ENCODE data around the gene ZNF367.
"Not testable (repeated sequence)": the region's sequence is repeated elsewhere in the genome, so short reads cannot be mapped to it uniquely, and the experiment has no call there.

ZNF367 gene

DNA sequence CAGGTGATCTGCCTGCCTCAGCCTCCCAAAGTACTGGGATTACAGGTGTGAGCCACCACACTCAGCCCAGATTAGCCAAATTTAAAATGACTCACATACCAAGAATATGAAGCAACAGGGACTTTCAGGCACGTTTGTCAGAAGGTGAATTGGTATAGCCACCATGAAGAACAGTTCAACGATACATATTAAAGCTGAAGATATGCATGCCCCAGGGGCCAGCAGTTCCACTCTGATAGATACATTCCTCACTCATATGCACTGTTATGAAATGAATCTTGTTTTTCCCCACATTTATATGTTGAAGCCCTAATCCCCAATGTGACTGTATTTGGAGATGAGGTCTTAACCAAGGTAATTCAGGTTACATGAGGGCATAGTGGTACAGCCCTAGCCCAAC lies 57.2 kb downstream of the ZNF367 start:
- Histone ChIP-seq H3K36me3 (ENCODE audit: control insufficient read depth, insufficient read depth, low read length) (no peaks in the 10 kb centered on the region), H3K27me3 (replicated peaks; ENCODE audit: control insufficient read depth, insufficient read depth, low read length) (no peaks in the 10 kb centered on the region), H3K4me3 (replicated peaks; ENCODE audit: low read depth, low read length) (no peak overlapping the region)
- TF ChIP-seq, protein P1, sequence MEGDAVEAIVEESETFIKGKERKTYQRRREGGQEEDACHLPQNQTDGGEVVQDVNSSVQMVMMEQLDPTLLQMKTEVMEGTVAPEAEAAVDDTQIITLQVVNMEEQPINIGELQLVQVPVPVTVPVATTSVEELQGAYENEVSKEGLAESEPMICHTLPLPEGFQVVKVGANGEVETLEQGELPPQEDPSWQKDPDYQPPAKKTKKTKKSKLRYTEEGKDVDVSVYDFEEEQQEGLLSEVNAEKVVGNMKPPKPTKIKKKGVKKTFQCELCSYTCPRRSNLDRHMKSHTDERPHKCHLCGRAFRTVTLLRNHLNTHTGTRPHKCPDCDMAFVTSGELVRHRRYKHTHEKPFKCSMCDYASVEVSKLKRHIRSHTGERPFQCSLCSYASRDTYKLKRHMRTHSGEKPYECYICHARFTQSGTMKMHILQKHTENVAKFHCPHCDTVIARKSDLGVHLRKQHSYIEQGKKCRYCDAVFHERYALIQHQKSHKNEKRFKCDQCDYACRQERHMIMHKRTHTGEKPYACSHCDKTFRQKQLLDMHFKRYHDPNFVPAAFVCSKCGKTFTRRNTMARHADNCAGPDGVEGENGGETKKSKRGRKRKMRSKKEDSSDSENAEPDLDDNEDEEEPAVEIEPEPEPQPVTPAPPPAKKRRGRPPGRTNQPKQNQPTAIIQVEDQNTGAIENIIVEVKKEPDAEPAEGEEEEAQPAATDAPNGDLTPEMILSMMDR (IDR thresholded peaks at IDR 0.05; ENCODE audit: insufficient read depth, low read length, poor library complexity, severe bottlenecking) = no peak
- DNase-seq (ENCODE audit: extremely low read depth, insufficient read length) = no peak

DNA sequence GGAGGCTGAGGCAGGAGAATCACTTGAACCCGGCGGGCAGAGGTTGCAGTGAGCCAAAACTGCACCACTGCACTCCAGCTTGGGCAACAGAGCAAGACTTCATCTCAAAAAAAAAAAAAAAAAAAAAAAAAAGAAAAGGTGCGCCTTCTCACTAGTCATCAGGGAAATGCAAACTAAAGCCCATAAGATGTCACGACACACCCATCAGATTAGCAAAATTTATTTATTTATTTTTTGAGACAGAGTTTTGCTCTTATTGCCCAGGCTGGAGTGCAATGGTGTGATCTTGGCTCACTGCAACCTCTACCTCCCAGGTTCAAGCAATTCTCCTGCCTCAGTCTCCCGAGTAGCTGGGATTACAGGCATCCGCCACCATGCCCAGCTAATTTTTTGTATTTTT lies 57.6 kb downstream of the ZNF367 start:
- not testable (repeated sequence) for H3K36me3 ChIP-seq (ENCODE audit: control insufficient read depth, insufficient read depth, low read length); H3K4me3 ChIP-seq (replicated peaks; ENCODE audit: low read depth, low read length); DNase-seq (ENCODE audit: extremely low read depth, insufficient read length); H3K27me3 ChIP-seq (replicated peaks; ENCODE audit: control insufficient read depth, insufficient read depth, low read length)

DNA sequence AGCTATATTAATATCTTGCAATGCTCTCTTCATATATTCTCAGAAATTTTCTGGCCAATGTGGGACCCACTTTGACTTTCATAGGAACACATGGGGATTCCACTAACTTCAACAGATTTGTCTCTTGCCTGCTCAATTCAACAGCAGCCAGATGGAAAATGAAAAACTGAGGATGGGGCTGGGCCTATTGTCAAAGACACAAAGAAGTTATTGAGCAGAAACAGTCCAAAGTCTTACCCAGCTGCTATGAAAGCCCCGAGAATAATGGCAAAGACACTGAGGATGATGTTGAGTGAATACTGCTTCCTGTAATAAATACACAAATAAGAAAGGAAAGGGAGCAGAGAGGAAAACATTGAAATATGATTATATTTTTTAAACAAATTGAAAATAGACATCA lies 67.3 kb downstream of the ZNF367 start:
- TF ChIP-seq, protein P1 (IDR thresholded peaks at IDR 0.05; ENCODE audit: insufficient read depth, low read length, poor library complexity, severe bottlenecking) = no peak
- Histone ChIP-seq H3K27me3 (replicated peaks; ENCODE audit: control insufficient read depth, insufficient read depth, low read length) (no peaks in the 10 kb centered on the region), H3K36me3 (ENCODE audit: control insufficient read depth, insufficient read depth, low read length) (no peaks in the 10 kb centered on the region), H3K4me3 (replicated peaks; ENCODE audit: low read depth, low read length) (no peak overlapping the region)
- no peak for DNase-seq (ENCODE audit: extremely low read depth, insufficient read length)

DNA sequence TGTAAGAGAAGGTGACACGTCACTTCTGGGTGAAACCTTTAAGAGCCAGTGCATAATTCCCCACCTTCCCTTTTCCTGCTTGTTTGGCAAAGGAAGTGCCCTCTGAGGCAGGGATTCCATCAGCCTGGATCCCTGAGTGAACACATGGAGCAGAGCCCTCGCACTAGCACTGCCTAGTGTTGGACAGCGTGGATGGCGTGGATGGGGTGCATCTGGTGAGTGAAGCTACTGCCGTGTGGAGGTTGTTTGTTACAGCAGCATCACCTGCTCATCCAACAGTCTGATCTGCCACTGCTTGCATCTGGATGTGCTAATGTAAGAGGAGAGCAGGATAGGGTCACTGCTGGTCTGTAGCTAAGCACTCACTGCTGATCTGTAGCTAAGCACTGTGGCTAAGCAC lies 69.9 kb downstream of the ZNF367 start:
- TF ChIP-seq, protein P1 (IDR thresholded peaks at IDR 0.05; ENCODE audit: insufficient read depth, low read length, poor library complexity, severe bottlenecking) = no peak
- no peaks in the 10 kb centered on the region for H3K36me3 ChIP-seq (ENCODE audit: control insufficient read depth, insufficient read depth, low read length)
- no peaks in the 10 kb centered on the region for H3K27me3 ChIP-seq (replicated peaks; ENCODE audit: control insufficient read depth, insufficient read depth, low read length)
- DNase-seq (ENCODE audit: extremely low read depth, insufficient read length) = no peak
- no peak overlapping the region for H3K4me3 ChIP-seq (replicated peaks; ENCODE audit: low read depth, low read length)

DNA sequence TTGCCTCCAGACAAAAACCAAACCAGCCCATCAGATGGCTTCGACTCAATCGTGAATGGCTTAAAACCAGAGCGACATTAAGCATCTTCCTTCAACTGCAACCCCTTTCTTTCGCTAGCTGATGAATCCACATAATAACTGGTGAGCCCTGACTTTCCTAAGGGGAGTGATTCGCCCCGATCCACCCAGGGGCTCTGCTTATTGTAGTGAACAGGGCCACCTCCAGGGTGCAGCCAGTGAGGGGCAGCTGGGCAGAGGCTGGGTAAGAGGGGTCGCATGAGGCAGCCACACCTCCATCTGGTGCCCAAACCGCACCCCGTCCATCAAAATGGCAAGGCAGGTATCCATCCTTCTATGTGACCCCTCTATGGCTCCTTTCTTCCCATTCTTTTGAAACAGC lies 72.6 kb downstream of the ZNF367 start:
- DNase-seq (ENCODE audit: extremely low read depth, insufficient read length) = no peak
- H3K27me3 ChIP-seq (replicated peaks; ENCODE audit: control insufficient read depth, insufficient read depth, low read length) = no peaks in the 10 kb centered on the region
- TF ChIP-seq, protein P1 (IDR thresholded peaks at IDR 0.05; ENCODE audit: insufficient read depth, low read length, poor library complexity, severe bottlenecking) = no peak
- no peak overlapping the region for H3K4me3 ChIP-seq (replicated peaks; ENCODE audit: low read depth, low read length)
- H3K36me3 ChIP-seq (ENCODE audit: control insufficient read depth, insufficient read depth, low read length) = no peaks in the 10 kb centered on the region

DNA sequence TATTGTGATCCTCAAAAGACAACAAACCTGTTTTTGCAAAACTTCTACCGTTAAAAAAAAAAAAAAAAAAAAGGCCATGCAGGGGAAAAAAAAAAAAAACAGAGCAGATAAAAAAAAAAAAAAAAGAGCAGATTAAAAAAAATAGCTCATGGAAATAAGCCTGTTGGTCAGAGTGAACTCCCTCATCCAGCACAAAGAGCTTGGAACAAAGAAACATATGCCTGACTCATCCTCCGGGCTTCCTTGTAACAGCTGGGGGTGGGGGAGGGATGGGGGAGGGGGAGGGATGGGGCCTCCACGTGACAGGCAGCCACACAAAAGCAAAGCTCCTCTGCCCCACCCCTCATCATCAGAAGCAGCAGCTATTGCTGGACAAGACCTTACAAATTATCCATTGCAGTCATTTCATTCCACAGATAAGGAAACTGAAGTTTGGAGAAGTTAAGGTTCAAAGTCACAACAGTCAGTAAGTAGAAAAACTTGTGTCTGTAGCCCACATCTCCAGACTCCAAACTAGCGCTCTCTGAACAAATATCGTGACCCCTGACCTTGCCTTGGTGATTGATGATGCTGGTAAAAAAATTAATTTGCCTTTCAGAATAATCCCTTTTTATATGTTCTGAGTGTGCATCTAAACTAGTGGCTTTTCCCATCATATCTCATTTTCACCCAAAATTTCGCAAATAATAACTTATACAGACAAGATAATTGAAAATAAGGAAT lies 73.6 kb downstream of the ZNF367 start:
- no peak for DNase-seq (ENCODE audit: extremely low read depth, insufficient read length)
- H3K36me3 ChIP-seq (ENCODE audit: control insufficient read depth, insufficient read depth, low read length) = no peaks in the 10 kb centered on the region
- no peaks in the 10 kb centered on the region for H3K27me3 ChIP-seq (replicated peaks; ENCODE audit: control insufficient read depth, insufficient read depth, low read length)
- H3K4me3 ChIP-seq (replicated peaks; ENCODE audit: low read depth, low read length) = no peak overlapping the region
- TF ChIP-seq, protein P1 (IDR thresholded peaks at IDR 0.05; ENCODE audit: insufficient read depth, low read length, poor library complexity, severe bottlenecking) = no peak
